ELF-1 (cell line): ENCODE data around the gene AGK.
"Not testable (repeated sequence)": the region's sequence is repeated elsewhere in the genome, so short reads cannot be mapped to it uniquely, and the experiment has no call there.

ENCODE experiments used
- DNase-seq: peaks from one replicate; pipeline ENCODE4 v3.0.0-alpha.2; 2016; ENCODE audit warnings: low read depth, low spot score

AGK gene

DNA sequence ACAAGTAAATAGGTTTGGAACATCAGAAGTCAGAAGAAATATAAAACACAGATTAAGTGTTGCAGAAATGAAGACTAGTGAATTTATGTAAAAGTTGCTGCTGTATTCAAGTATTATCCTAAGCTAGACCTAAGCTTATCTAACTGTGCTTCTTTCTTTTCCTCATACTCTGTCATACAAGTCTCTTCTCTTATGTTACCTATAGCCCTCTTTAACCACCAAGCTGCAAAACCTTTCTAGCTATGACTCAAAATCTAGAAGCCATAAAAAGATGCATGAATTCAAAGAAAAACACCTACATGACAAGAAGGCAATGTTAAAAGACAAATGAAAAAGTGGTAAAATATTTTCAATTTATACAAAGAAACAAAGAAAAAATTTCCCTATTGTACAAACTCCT lies 127.8 kb downstream of the AGK start:
- no peak for DNase-seq

DNA sequence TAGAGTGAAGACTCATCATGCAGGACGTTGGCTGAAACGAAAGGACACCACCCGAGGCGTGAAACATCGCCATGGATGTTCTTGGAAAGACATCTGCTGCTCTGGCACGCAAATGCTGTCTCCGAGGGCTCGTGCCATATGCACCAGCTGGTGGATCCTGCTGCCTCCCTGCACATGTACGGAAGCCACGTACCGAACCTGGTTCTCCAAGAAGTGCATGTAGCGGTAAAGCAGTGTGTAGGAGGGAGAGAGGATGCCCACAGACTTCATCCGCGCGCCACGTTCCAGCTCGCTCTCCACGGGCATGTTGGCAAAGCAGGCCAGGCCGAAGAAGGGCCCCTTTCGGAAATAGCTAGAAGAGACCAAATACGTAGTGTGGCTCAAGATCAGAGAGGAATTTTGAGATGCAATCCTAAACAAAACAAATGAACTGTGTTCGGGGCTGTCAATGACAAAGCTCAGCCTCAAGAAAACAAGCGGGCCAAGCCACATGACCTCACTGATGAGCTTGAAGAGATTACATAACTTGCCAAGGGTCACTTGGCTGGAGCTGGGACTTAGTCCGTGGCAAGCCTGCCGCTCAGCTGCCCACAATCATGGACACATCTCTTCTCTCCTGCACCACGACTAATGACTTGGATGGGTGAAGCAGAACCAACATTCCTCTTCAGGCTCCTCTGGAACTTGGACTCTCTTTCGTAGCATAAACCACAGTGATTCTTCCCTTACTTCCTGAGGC lies 134.2 kb downstream of the AGK start:
- DNase-seq, result no peak

DNA sequence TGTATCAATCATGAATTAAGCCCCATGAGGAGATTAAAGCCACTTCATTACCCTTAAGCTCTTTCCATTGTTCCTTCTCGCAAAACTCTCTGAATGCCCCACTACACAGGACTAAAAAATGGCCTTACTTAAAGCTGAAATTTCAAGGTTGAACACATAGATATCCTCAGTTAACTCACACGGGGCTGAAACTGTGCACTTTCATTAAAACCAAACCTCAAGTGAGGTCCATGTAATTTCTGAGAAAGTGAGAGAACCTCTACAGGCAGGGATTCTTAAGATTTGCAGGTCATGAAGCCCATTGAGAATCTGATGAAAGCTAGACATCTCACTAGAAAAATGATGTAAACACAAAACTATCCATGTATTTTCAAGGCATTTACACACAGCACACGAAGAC lies 134.9 kb downstream of the AGK start:
- DNase-seq, result no peak

DNA sequence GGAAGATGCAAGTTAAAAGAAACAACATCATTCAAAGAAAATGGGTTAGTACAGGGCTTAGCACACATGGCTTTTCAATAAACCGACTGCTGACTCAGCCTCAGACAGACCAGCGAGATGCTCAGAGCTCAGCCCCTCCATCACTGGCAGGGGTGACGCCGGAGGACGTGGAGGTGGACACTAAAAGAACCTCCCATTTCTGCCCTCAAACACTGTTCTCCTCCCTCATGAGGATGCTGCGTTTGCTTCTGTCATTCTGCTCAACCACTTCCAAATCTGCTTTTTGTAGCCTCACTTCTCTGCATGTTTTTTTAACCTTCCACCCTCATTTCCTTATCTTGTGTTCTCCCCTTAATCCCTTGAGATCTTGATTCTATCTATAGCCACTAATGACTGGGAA lies 135.5 kb downstream of the AGK start:
- DNase-seq, result no peak

- no peak for DNase-seq
Measured at GRCh38 chr7:141688043-141688442, 136.8 kb downstream of the AGK start.

GRCh38 chr7:141689072-141689825 lies 138.0 kb downstream of the AGK start:
- not testable (repeated sequence) for DNase-seq

DNA sequence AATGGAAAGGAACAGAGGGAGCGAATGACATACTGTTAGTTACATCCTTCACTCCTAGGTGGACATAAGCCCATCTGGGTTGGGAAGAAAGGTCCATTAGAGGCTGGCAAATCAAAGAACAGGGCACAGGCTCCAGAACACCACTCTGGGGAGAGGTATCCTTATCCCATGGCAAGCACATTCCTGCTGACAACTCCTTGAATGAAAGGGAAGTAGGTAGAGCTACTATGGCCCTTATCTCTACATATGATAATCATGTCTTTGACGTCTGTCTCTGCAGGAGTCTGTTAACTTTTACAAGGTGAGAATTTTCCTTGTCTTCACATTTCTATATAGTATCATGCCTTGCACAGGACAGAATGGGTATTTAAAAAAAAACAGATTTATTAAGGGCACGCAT lies 140.3 kb downstream of the AGK start:
- no peak for DNase-seq

- no peak for DNase-seq
Measured at GRCh38 chr7:141691961-141692360, 140.8 kb downstream of the AGK start.

- no peak for DNase-seq
Measured at GRCh38 chr7:141693082-141693481, 141.9 kb downstream of the AGK start.

DNA sequence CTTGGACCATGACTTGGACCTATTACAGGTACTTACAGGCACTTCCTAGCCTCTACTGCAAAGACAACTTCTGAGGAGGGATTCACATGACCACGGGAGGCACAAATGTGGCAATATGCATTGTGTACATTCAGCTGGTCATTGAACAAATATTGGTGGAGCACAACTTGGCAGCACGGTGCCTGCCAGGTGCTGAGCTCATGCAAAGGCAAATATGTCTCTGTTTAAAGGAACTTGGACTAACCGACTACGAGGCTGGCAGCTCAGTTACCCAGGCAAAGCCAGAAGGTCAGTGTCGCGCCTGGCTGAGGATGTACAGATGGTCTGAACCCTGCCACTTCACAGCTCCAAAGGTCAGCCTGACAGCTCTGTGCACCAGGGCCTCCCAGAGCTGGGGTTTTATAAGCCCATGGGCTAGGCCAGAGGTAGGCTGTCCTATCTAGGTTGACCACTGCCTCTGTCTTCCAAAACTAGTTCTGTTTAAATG lies 144.6 kb downstream of the AGK start:
- no peak for DNase-seq

DNA sequence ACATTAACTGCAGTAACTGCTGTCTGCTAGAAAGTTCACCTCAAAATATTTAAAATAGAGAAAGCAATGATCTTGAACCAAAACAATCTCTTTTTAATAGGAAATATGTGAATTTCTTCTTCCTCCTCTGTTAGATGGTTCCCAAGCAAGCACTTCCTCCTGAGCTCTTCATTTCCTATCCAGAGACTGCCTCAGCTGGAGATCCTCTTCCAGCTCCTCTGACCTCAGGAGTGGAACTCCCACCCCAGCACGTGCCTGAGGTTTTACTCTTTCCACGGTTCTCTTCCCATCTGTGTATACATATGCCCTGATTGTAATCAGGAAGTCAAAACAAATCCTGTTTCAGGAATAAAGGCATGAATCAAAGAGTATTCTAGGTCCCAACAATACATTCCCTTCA lies 145.1 kb downstream of the AGK start:
- DNase-seq, result no peak

GRCh38 chr7:141697211-141697871 lies 146.1 kb downstream of the AGK start:
- no peak for DNase-seq

GRCh38 chr7:141698247-141699015 lies 147.2 kb downstream of the AGK start:
- DNase-seq, result no peak

GRCh38 chr7:141699860-141700259 lies 148.7 kb downstream of the AGK start:
- no peak for DNase-seq

DNA sequence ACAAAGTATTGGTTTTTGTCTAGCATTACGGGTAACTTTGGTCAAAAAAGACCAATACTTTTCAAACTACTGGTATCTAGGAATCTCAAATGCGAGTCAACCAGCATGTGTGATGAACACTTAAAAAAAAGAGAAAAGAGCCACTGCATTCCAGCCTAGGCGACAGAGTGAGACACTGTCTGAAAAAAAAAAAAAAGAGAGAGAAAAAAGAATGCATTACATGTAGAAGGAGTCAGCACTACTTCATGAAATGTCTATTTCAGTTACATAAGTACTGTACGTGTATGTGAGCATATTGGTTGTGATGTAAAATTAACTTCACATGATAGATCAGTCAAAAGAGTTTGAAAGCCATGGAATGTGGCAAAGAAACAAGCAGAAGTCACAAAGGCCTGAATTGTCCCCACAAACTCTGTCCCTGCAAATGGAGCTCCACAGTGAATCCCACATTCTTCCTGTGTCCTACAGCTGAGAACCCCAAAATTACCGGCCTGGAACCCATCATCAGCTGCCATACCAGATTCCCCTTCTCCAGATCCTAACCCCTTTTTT lies 149.2 kb downstream of the AGK start:
- DNase-seq, result no peak

DNA sequence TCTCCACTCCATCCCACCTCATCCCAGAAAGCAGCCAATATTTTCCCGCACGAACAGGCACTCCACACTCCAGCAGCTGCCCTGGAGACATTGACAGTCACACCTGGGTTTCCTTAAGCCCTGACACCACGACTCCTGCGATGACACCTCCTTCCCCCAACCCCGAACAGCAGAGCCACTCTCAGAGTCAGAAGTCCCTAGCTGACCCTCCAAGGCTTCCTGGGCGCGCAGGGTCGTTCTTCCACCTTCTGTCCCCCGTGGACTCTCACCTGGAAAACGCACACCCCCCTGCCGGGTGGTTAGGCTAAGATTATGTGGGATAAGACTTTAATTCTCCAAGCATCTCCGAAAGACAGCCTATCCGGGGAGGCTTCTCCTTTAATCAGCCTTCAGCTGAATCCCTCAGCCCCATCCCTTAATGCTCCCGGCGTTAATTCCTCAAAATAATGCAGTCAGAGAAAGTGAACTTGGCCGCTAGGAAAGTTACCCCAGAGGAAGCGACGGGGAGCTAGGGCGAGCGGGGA lies 149.7 kb downstream of the AGK start:
- DNase-seq, result peak; percentile 25

DNA sequence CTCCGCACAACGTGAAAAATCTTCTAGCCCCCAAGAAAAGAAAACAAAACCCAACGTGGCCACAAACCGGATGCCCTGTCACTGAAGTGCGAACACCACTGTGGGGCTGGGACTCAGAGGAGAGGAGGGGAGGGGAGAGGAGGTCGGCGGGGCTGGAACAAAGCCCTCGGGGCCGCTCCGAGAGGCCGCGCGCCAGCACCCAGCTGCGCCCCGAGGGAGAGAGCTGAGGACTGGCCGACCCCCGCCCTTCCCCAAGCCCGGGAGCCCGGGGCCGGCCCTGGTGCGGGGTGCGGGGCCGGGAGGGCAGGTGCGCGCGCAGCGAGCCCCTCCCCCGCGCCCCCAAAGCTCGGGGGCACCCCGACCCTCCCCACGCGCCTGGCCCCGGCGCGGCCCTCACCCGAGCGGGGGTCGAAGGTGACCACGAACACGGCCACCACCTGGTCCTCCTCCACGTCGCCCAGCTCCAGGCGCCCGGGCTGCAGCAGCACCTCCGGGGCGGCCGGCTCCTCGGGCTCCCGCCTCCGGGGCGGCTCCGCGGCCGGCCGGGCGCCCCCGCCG lies 150.4 kb downstream of the AGK start:
- DNase-seq, result peak; percentile 25

- DNase-seq, result no peak
Measured at GRCh38 chr7:141702047-141702567, 150.9 kb downstream of the AGK start, which contains the start of gene DENND11. Gene DENND11, minus strand, starts transcription at chr7:141702166. Its CDS starts 13 bp downstream, at chr7:141702153.

DNA sequence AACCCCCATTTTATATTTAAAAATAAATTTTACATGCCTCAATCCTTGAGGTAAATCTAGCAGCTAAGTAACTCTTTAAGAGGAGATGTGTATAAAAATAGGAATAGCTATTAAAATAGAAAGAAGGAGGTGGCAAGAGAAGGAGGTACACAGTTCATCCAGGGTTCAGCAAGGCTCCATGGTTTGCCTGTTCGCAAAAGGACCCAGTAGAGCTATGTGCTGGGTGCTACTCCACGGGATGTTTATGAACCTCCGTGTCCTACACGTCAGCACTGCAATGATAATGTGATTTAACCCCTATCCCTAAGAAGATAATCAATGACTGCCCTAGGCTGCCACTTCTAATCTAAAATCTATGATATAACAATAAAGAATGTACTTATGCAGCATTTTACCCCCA lies 151.7 kb downstream of the AGK start:
- DNase-seq, result no peak

- no peak for DNase-seq
Measured at GRCh38 chr7:141704112-141704511, 152.9 kb downstream of the AGK start.

DNA sequence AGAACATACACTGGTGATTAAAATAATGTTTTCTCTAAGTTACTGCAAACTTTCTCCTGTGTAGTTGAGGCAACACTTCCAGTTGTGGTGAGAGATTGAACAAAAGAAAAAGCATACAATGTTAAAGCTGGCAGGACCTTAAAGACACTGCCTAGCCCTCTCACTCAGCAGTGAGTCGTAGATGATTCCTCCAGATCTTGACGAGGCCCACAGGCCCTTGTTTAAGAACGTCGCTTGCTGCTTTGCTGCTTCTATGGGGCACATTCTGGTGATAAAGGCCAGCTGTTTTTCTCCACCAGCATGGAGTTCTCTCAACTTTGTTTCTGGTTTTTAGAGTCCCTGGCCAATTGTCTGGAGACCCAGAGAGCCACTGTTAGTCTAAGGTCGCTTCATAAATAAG lies 153.5 kb downstream of the AGK start:
- no peak for DNase-seq
